Effector memory CD4-positive, alpha-beta T cell (primary cell): ENCODE data around the gene FGF19.

ENCODE experiments used
- DNase-seq, 3 donors: peaks; one replicate each; pipeline ENCODE4 v3.0.0-alpha.2; 2020
- H3K27ac ChIP-seq: 2 replicates; pipeline ENCODE4 v1.7.0; 2013; ENCODE audit warnings: mild to moderate bottlenecking, low read length, moderate library complexity; ENCODE audit not compliant: insufficient read depth, poor library complexity, severe bottlenecking
- H3K27me3 ChIP-seq: replicated peaks from 2 replicates; pipeline ENCODE4 v1.7.0; 2013; ENCODE audit warnings: mild to moderate bottlenecking, low read length; ENCODE audit not compliant: insufficient read depth, control insufficient read depth, poor library complexity, severe bottlenecking
- H3K36me3 ChIP-seq: 2 replicates; pipeline ENCODE4 v1.7.0; 2013; ENCODE audit warnings: mild to moderate bottlenecking, low read length, moderate library complexity; ENCODE audit not compliant: control insufficient read depth, insufficient read depth
- H3K4me1 ChIP-seq: 2 replicates; pipeline ENCODE4 v1.7.0; 2013; ENCODE audit warnings: low read length, mild to moderate bottlenecking; ENCODE audit not compliant: control insufficient read depth, insufficient read depth, poor library complexity, severe bottlenecking
- H3K4me3 ChIP-seq: 2 replicates; pipeline ENCODE4 v1.7.0; 2013; ENCODE audit warnings: low read length, low read depth, mild to moderate bottlenecking; ENCODE audit not compliant: insufficient read depth, poor library complexity, severe bottlenecking
- H3K9me3 ChIP-seq: 2 replicates; pipeline ENCODE4 v1.7.0; 2013; ENCODE audit warnings: mild to moderate bottlenecking, low read length, moderate library complexity; ENCODE audit not compliant: control insufficient read depth

FGF19 gene

DNA sequence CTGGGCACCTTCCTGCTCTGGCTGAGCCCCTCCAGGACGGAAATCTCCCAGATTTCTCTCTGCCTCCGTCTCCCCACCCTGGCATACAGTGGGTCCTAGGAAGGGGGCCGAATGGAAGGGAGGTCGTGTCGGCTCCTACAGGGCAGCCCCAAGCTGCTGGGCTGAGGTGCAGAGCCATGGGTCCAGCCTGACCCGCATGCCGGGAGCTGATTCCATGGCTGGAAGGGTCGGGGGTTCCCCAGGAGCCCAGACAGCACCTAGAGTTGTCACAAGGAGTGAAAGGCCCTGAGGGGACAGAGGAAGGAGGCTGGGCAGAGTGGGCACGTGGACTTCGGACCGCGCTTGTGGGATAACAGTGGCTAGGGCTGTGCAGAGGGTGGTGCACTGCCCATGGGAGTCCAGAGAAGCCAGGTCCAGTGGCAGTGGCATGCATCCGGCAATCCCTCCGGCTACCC lies 46.3 kb downstream of the FGF19 start:
- H3K4me3 ChIP-seq = no peak overlapping the region
- no peak for DNase-seq

DNA sequence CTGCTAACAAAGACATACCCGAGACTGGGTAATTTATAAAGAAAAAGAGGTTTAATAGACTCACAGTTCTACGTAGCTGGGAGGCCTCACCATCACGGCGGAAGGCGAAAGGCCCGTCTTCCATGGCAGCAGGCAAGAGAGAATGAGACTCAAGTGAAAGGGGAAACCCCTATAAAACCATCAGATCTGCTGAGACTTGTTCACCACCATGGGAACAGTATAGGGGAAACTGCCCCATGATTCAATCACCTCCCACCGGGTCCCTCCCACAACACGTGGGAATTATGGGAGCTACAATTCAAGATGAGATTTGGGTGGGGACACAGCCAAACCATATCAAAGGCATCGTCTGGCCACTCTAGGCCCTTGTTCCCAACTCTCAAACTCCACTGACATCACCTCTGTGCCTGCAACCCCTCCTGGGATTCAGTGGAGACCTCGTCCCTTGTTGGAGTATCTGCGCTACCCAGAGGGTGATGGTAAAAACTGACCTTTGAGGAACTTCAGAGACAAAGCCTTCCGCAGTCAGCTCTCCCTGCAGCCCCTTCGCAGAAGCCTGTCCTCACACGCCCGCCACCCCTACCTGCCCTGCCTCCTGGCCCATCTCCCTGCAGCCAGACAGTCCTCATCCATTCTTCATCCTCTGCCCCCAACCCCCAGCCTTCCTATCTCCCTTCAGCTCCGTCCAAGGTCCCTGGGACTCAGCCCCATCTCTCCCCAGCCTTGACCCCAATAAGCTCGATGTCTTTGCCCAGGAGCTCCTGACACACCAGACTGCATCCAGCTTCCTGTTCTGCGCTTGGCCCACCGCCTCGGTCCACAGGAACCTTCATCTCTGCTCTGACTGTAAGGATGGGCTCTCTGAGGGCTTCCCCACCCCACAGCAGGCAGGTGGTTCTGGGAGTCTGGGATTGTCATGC lies 47.0 kb downstream of the FGF19 start:
- H3K27me3 ChIP-seq = no peaks in the 10 kb centered on the region
- no peaks in the 10 kb centered on the region for H3K4me1 ChIP-seq

More for the DNA sequence above, 46.3 kb downstream of the FGF19 start:
- no peaks in the 10 kb centered on the region for H3K27me3 ChIP-seq
- H3K9me3 ChIP-seq = no peaks in the 10 kb centered on the region
- no peak overlapping the region for H3K27ac ChIP-seq
- H3K36me3 ChIP-seq = no peaks in the 10 kb centered on the region
- no peaks in the 10 kb centered on the region for H3K4me1 ChIP-seq

DNA sequence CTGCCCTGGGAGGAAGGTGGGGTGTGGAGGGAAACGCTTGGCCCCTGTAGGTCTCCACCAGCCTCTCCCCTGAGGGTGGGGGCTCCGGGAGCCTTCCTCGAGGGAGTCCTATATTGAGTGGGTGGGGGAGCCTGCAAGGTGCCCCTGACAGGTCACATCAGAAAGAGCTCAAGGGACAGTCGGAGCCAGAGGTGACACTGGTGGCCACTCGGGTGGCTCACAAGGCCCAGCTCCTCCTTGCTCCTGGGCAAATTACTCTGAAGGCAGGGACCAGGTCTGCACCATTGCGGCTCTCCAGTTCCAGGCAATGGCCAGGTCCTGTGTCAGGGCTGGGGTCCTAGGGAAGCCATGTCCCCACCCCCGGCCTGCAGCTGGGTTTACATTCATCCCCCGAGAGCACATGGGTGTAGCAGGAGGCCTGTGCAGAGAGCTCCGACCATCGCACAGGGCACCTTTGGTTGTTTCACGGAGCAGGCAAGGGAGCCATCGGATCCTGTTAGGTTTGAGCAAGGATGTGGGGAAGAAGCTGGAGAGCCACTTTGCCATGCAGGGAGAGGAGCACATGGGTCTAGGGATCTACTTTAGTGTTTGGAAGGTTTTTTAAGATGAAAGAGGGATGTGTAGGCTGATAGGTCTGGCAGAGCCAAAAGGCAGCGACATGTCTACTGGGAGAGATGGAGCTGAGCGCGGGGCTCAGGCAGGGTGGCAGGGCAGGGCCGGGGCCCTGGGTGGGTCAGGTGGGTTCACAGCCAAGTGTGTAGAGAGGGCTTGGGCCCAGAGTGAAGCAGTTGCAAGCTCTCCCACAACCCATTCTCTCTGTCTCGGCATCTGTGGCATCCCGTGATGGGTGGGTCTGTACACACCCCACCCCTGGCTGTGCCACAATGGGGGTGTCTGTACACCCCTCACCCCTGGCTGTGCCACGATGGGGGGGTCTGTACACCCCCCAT lies 48.1 kb downstream of the FGF19 start:
- no peaks in the 10 kb centered on the region for H3K36me3 ChIP-seq
- H3K4me1 ChIP-seq = no peaks in the 10 kb centered on the region
- no peak overlapping the region for H3K27ac ChIP-seq
- no peak overlapping the region for H3K4me3 ChIP-seq
- H3K27me3 ChIP-seq = no peaks in the 10 kb centered on the region
- no peaks in the 10 kb centered on the region for H3K9me3 ChIP-seq
- DNase-seq = no peak

More for the DNA sequence above, 47.0 kb downstream of the FGF19 start:
- H3K36me3 ChIP-seq = no peaks in the 10 kb centered on the region
- no peak overlapping the region for H3K4me3 ChIP-seq
- H3K9me3 ChIP-seq = no peaks in the 10 kb centered on the region
- no peak overlapping the region for H3K27ac ChIP-seq
- DNase-seq = no peak

DNA sequence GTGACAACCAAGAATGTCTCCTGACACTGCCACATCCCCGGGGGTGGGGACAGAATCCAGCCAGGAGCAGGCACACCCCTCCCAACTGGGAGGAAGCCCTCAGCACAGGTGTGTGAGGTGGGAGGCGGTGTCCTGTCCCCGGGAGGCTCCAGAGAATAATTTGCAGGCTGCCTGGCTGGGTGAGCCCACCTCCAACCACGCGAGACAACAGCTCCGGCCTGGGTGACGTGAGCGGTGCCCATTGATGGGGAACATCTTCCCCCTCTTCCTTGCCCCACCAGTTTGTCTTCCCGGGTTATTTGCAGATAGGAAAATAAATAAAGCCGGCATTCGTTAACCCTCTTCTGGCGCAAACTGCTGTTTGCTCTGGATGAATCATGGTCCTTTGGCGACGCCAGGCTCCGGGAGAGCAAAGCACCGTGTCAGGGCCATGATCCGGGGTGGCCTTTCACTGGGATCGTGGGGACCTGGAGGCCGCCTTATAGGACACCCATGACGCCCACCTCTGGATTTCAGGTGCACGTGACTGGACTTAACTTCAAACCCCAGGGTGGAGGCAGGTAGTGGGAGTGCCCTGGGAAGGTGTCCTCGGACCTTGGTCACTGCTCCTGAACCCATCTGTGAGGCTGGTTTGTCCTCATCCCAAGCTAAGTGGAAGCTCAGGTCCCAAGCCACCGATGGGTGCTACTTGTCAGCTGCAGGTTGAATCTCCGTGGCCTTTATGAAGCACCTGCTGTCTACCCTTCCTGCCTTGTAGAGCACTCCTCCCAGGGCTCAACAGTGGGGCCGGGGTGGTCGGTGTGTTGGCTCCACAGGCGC lies 49.0 kb downstream of the FGF19 start:
- Histone ChIP-seq H3K4me3 (no peak overlapping the region), H3K9me3 (no peaks in the 10 kb centered on the region), H3K4me1 (no peaks in the 10 kb centered on the region), H3K27ac (no peak overlapping the region), H3K27me3 (no peaks in the 10 kb centered on the region), H3K36me3 (no peaks in the 10 kb centered on the region)
- no peak for DNase-seq

DNA sequence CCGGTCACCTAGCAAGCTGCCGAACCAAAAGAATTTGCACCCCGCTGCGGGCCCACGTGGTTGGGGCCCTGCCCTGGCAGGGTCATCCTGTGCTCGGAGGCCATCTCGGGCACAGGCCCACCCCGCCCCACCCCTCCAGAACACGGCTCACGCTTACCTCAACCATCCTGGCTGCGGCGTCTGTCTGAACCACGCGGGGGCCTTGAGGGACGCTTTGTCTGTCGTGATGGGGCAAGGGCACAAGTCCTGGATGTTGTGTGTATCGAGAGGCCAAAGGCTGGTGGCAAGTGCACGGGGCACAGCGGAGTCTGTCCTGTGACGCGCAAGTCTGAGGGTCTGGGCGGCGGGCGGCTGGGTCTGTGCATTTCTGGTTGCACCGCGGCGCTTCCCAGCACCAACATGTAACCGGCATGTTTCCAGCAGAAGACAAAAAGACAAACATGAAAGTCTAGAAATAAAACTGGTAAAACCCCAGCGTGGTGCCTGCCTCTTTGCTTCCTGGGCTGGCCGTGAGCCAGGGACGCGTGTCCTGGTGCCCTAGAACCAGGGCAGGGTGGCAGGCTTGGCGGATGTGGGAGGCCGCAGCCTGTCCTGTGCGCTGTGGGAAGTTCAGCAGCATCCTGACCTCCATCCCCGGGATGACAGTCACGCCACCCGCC lies 49.7 kb downstream of the FGF19 start:
- H3K36me3 ChIP-seq = no peaks in the 10 kb centered on the region
- no peaks in the 10 kb centered on the region for H3K4me1 ChIP-seq
- H3K27me3 ChIP-seq = no peaks in the 10 kb centered on the region
- H3K9me3 ChIP-seq = no peaks in the 10 kb centered on the region
- H3K27ac ChIP-seq = no peak overlapping the region
- no peak for DNase-seq
- H3K4me3 ChIP-seq = no peak overlapping the region

DNA sequence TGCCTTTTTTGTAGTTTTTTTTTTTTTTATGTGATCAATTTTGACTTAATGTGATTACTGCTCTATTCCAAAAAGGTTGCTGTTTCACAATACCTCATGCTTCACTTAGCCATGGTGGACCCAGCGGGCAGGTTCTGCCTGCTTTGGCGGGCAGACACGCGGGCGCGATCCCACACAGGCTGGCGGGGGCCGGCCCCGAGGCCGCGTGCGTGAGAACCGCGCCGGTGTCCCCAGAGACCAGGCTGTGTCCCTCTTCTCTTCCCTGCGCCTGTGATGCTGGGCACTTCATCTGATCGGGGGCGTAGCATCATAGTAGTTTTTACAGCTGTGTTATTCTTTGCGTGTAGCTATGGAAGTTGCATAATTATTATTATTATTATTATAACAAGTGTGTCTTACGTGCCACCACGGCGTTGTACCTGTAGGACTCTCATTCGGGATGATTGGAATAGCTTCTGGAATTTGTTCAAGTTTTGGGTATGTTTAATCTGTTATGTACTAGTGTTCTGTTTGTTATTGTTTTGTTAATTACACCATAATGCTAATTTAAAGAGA lies 50.3 kb downstream of the FGF19 start:
- Histone ChIP-seq H3K4me1 (no peaks in the 10 kb centered on the region), H3K27ac (no peak overlapping the region), H3K27me3 (no peaks in the 10 kb centered on the region), H3K4me3 (no peak overlapping the region), H3K36me3 (no peaks in the 10 kb centered on the region), H3K9me3 (no peaks in the 10 kb centered on the region)
- DNase-seq = no peak

DNA sequence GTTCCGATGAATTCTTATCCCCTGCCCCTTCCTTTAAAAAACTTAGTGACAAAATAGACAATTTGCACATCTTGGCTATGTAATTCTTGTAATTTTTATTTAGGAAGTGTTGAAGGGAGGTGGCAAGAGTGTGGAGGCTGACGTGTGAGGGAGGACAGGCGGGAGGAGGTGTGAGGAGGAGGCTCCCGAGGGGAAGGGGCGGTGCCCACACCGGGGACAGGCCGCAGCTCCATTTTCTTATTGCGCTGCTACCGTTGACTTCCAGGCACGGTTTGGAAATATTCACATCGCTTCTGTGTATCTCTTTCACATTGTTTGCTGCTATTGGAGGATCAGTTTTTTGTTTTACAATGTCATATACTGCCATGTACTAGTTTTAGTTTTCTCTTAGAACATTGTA lies 50.8 kb downstream of the FGF19 start:
- DNase-seq = no peak
- H3K4me3 ChIP-seq = no peak overlapping the region
- no peaks in the 10 kb centered on the region for H3K4me1 ChIP-seq
- H3K27me3 ChIP-seq = no peaks in the 10 kb centered on the region
- no peak overlapping the region for H3K27ac ChIP-seq
- H3K9me3 ChIP-seq = no peaks in the 10 kb centered on the region
- H3K36me3 ChIP-seq = no peaks in the 10 kb centered on the region

DNA sequence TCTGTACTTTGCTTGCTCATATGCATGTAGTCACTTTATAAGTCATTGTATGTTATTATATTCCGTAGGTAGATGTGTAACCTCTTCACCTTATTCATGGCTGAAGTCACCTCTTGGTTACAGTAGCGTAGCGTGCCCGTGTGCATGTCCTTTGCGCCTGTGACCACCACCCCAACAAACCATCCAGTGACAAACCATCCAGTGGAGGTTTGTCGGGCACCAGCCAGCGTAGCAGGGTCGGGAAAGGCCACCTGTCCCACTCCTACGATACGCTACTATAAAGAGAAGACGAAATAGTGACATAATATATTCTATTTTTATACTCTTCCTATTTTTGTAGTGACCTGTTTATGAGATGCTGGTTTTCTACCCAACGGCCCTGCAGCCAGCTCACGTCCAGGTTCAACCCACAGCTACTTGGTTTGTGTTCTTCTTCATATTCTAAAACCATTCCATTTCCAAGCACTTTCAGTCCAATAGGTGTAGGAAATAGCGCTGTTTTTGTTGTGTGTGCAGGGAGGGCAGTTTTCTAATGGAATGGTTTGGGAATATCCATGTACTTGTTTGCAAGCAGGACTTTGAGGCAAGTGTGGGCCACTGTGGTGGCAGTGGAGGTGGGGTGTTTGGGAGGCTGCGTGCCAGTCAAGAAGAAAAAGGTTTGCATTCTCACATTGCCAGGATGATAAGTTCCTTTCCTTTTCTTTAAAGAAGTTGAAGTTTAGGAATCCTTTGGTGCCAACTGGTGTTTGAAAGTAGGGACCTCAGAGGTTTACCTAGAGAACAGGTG lies 51.8 kb downstream of the FGF19 start:
- no peak for DNase-seq
- no peaks in the 10 kb centered on the region for H3K27me3 ChIP-seq
- no peaks in the 10 kb centered on the region for H3K36me3 ChIP-seq
- no peaks in the 10 kb centered on the region for H3K9me3 ChIP-seq
- H3K4me3 ChIP-seq = no peak overlapping the region
- H3K4me1 ChIP-seq = no peaks in the 10 kb centered on the region
- H3K27ac ChIP-seq = no peak overlapping the region
